HT-29 (cell line): ENCODE data around the gene WNT1. TPM values are rescaled to one million over a fixed set of nuclear protein-coding genes. Genes with fewer than 3 reads are reported as not detected.

Experiments used
- DNase-seq: peaks from one replicate; pipeline ENCODE4 v3.0.0-alpha.2; 2015; ENCODE audit warnings: low spot score
- small RNA-seq: library from RNA; depleted of rRNA; stranded (forward); fragments of <200 nt; gene quantifications from one replicate; pipeline ENCODE3, GENCODE V24; 2014
- total RNA-seq: library from RNA; depleted of rRNA; stranded (reverse); fragments of >200 nt; shearing (Covaris generic); gene quantifications from 2 replicates; pipeline ENCODE4 v1.2.3, GENCODE V29; 2014; rRNA removed

The WNT1 gene
- total RNA-seq, 1 experiment from 2014 or later: not detected

DNA sequence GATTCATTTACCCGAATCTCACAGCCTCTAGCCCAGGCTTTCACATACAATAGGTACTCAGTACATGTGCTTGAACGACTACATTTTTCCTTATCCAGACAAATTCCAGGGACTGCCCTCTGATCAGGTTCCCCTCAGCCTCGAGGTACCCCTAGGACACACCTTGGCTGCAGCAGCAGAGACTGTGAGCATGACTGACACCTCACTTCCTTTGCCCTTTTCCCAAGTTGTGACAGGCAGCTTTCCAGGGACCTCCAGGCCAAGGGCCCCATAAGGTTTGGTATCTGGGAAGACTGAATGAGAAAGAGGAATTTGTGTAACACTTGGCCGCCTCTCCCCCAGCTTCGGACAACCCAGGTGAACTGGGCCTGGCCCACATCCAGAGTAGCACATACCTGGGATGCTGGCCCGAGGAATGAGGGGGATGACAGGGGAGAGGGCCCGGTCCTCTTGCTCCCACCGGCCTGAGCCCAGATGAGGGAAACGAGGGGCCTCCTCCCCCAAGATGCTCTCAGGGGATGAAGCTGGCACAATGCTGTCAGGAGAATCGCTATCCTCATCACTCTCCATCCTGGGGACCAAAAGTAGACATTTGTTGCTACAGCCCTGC, 50.6 kb downstream of the WNT1 start:
- DNase-seq: no peak

- no peak for DNase-seq
Observed at GRCh38 chr12:49030119-49030518, 52.0 kb downstream of the WNT1 start.

- DNase-seq: no peak
Observed at GRCh38 chr12:49030714-49031572, 52.8 kb downstream of the WNT1 start.

DNA sequence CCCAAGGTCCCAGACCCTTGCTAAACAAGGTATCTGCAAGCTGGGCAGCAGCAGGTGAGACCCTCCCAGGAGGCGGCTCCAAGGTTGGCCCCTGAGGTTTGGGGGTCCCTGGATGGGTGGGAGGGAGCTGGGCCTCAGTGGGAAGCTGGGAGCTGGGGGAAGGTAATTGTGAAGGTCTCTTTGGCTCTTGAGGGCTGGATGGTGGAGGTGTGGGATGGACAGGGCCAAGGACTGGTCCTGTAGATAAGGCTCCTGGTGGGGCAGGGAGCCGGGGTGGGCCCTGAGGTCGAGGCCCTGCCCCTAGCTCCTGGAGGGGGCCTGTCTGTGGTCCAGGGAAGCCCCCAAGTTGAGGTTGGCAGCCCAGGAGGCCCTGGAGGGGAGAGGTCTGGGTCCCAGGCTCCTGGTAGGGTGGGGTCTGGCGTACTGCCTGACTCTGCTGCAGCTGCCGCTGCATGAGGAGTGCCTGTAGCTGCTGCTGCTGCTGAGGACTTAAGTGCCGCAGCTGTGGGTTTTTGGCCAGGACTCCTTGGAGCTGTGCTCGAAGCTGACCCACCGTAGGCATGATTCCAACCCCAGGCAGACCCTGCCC, 53.5 kb downstream of the WNT1 start:
- no peak for DNase-seq

Small RNAs within 50 kb of the gene (small RNA-seq; reads per million reads assigned to genes)
- gene RNU6-940P: not detected

Other genes starting within 250 kb of the WNT1 start
- 46.3 and 47.4 TPM in 2 replicates for gene ADCY6, start 189.2 kb upstream of the WNT1 start, total RNA-seq
- gene CACNB3, start 159.8 kb upstream of the WNT1 start, total RNA-seq: 19.8 and 22.4 TPM in 2 replicates
- 103 and 104 TPM in 2 replicates for gene DDX23, start 126.2 kb upstream of the WNT1 start, total RNA-seq
- 8.7 and 9.8 TPM in 2 replicates for gene RND1, start 112.5 kb upstream of the WNT1 start, total RNA-seq
- gene FKBP11, start 52.8 kb upstream of the WNT1 start, total RNA-seq: 16.5 and 19.1 TPM in 2 replicates
- 76.3 and 76.9 TPM in 2 replicates for gene ARF3, start 20.8 kb upstream of the WNT1 start, total RNA-seq
- gene WNT10B, start 6.6 kb upstream of the WNT1 start, total RNA-seq: 0.16 and 0.71 TPM in 2 replicates
- 0.66 and 0.83 TPM in 2 replicates for gene DDN, start 21.1 kb downstream of the WNT1 start, total RNA-seq
- gene PRKAG1, start 40.5 kb downstream of the WNT1 start, total RNA-seq: 38.4 and 50.4 TPM in 2 replicates
- 28.3 and 32.4 TPM in 2 replicates for gene KMT2D, start 82.5 kb downstream of the WNT1 start, total RNA-seq
- gene RHEBL1, start 91.7 kb downstream of the WNT1 start, total RNA-seq: 1.4 and 1.7 TPM in 2 replicates
- gene DHH, start 116.5 kb downstream of the WNT1 start, total RNA-seq: 0.28 TPM in 1 of 2 replicates, not detected in the other
- 16.1 and 24.6 TPM in 2 replicates for gene LMBR1L, start 132.5 kb downstream of the WNT1 start, total RNA-seq
- gene TUBA1B, start 153.1 kb downstream of the WNT1 start, total RNA-seq: 2,713 and 2,908 TPM in 2 replicates
- gene TUBA1A, start 210.8 kb downstream of the WNT1 start, total RNA-seq: 6.1 and 7.3 TPM in 2 replicates